ENCODE measurements around the gene CYP4F8.

GRCh38 chr19:15643387-15643786, 28.4 kb downstream of the CYP4F8 start:
- TF ChIP-seq USF2 (CRISPR knock-in tag; IDR thresholded peaks at IDR 0.05) (no peak), FIP1L1 (IDR thresholded peaks at IDR 0.05; ENCODE audit: low read depth, low read length, poor library complexity, severe bottlenecking) (no peak), JUN (IDR thresholded peaks at IDR 0.05; ENCODE audit: borderline replicate concordance, low read depth, low read length) (no peak), JUN (CRISPR knock-in tag; IDR thresholded peaks at IDR 0.05; ENCODE audit: borderline replicate concordance) (no peak), GATAD2A (IDR thresholded peaks at IDR 0.05) (no peak), TCF7 (IDR thresholded peaks at IDR 0.05; ENCODE audit: borderline replicate concordance) (no peak), EHMT2 (IDR thresholded peaks at IDR 0.05) (no peak)
- TF ChIP-seq, protein P1, sequence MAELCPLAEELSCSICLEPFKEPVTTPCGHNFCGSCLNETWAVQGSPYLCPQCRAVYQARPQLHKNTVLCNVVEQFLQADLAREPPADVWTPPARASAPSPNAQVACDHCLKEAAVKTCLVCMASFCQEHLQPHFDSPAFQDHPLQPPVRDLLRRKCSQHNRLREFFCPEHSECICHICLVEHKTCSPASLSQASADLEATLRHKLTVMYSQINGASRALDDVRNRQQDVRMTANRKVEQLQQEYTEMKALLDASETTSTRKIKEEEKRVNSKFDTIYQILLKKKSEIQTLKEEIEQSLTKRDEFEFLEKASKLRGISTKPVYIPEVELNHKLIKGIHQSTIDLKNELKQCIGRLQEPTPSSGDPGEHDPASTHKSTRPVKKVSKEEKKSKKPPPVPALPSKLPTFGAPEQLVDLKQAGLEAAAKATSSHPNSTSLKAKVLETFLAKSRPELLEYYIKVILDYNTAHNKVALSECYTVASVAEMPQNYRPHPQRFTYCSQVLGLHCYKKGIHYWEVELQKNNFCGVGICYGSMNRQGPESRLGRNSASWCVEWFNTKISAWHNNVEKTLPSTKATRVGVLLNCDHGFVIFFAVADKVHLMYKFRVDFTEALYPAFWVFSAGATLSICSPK (IDR thresholded peaks at IDR 0.05; ENCODE audit: borderline replicate concordance): no peak
